Keratinocyte (primary cell): ENCODE data around the gene BHLHE23.

ENCODE experiments used
- CTCF ChIP-seq, 3 experiments: IDR thresholded peaks in 1 of 3; conservative IDR thresholded peaks in 1 of 3; optimal IDR thresholded peaks in 1 of 3; 2 replicates in 2 of 3; 3 replicates in 1 of 3; pipeline versions ENCODE3 to v1.5.1; 2011; ENCODE audit warnings: low read length in 3 of 3, mild to moderate bottlenecking in 3 of 3, moderate library complexity in 2 of 3, control low read depth in 1 of 3, inconsistent platforms in 1 of 3; ENCODE audit not compliant: insufficient read depth in 2 of 3; ENCODE audit errors: extremely low read depth in 1 of 3
- EZH2 ChIP-seq: IDR thresholded peaks from one replicate; pipeline ENCODE4 v1.6.1; 2012; ENCODE audit warnings: inconsistent platforms, mild to moderate bottlenecking, low read length, moderate library complexity

- TF ChIP-seq CTCF (optimal IDR thresholded peaks at IDR 0.05 in 1 of 3, IDR thresholded peaks at IDR 0.05 in 1 of 3, conservative IDR thresholded peaks at IDR 0.05 in 1 of 3; ENCODE audit: extremely low read depth in 1 of 3, insufficient read depth in 2 of 3, low read length in 3 of 3) (no peak), EZH2 (no peak)
Observed at GRCh38 chr20:63051186-63051860, 44.6 kb upstream of the BHLHE23 start.
